HG03469 (cell line): ENCODE results near the gene SYNJ1.

ENCODE experiments used
- ATAC-seq: cut with Tn5 transposase; IDR thresholded peaks from one replicate; pipeline ENCODE4 v1.9.1; 2021; ENCODE audit warnings: mild to moderate bottlenecking, moderate library complexity, moderate number of reproducible peaks; ENCODE audit not compliant: unreplicated experiment

Gene SYNJ1

GRCh38 chr21:32735524-32735923, 7.7 kb upstream of the SYNJ1 start:
- no peak for ATAC-seq

GRCh38 chr21:32733990-32734613, 6.3 kb upstream of the SYNJ1 start:
- no peak for ATAC-seq

- ATAC-seq = no peak
Observed at GRCh38 chr21:32733356-32733755, 5.5 kb upstream of the SYNJ1 start.

DNA sequence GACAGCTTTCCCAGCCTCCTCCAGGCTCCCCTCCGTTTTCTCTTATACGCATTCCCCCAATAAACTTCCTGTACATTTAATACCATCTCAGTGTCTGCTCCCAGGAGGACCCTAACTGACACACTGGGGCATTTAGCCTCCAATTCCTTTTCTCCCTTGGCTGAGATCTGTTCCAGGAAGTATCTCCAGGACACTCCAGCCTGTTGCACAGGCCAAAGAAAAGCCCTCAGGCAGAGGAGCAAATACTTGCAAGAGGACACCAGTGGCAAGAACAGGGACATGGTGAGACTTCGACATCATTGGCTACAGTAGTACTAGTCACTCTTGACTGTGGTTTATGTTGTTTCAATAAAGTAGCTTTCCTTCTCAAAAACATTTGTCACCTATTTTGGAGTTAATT, 4.7 kb upstream of the SYNJ1 start:
- ATAC-seq = no peak

- ATAC-seq = no peak
Observed at GRCh38 chr21:32728848-32729247, 1.0 kb upstream of the SYNJ1 start.

GRCh38 chr21:32728456-32728839, 635 bp upstream of the SYNJ1 start:
- ATAC-seq = no peak

GRCh38 chr21:32726839-32727686, 750 bp downstream of the SYNJ1 start:
- no peak for ATAC-seq

DNA sequence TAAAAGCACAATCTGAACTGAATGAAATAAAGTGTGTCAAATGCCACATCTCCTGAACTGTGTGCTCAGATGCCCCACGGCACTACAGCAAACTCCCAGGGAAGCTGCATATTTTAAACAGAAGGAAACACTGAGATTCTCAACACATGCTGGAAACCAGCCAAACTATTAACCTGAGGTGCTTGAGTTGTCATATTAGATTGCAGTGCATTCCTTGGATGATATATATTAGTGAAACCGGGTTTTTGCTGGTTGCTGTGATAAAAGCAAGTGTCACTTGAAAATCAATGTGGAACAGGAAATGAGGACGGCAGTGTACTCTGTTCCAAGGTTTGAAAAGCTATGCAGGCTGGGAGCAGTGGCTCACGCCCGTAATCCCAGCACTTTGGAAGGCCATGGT, 8.7 kb downstream of the SYNJ1 start:
- no peak for ATAC-seq

- ATAC-seq = no peak
Observed at GRCh38 chr21:32717851-32718316, 9.9 kb downstream of the SYNJ1 start.

- ATAC-seq = no peak
Observed at GRCh38 chr21:32716486-32716885, 11.3 kb downstream of the SYNJ1 start.

- ATAC-seq = no peak
Observed at GRCh38 chr21:32713726-32714125, 14.1 kb downstream of the SYNJ1 start.

DNA sequence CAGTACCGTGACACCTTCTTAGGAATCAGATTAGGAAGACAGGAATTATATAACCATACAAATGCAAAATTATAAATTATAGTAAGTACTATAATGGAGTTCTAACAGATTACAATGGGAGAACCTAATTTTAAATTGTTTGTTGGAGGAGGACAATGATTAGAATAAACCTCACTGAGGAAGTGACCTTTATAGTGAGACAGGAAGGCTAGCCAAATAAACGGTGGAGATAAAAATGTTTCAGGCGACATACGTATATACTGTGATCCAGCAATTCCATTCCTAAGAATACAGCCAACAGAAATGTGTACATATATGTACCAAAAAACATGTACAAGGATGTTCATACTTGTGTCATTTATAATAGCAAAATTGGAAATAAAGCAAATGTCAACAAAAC, 15.2 kb downstream of the SYNJ1 start:
- ATAC-seq = no peak

DNA sequence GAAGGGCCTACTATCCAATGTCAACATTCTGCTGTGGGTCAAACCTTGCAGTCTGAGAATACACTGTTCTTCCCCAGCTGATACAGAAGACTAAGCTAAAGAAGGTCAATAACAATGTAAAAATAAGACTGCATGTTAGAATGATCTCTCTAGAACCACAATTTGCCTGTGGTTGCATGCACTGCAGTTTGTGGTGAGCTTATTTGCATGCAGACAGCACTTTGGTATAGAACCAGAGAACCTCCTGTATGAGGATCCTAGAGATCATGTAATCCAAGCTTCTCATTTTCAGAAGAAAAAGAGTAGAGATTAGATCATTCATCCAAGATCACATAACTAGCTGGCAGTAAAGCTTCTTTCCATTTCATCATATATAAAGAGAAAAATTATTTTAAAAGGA, 15.8 kb downstream of the SYNJ1 start:
- peak; percentile 90 for ATAC-seq

DNA sequence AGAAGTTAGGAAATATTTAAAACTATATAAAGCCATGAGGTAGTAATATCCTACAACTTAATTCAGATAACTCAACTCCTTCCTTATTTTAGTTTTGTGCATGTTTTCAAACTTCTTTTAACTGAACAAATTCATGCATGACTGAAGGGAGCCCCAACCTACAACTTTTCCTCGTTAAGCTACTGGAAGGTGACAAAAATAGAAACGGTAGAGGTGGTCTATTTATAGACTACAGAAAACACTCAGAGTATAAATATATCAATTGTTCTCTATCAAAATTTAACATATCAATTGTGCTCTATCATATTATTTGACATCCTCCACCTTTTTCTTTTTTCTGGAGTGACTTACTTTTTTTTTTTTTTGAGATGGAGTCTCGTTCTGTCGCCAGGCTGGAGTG, 16.8 kb downstream of the SYNJ1 start:
- ATAC-seq = no peak

DNA sequence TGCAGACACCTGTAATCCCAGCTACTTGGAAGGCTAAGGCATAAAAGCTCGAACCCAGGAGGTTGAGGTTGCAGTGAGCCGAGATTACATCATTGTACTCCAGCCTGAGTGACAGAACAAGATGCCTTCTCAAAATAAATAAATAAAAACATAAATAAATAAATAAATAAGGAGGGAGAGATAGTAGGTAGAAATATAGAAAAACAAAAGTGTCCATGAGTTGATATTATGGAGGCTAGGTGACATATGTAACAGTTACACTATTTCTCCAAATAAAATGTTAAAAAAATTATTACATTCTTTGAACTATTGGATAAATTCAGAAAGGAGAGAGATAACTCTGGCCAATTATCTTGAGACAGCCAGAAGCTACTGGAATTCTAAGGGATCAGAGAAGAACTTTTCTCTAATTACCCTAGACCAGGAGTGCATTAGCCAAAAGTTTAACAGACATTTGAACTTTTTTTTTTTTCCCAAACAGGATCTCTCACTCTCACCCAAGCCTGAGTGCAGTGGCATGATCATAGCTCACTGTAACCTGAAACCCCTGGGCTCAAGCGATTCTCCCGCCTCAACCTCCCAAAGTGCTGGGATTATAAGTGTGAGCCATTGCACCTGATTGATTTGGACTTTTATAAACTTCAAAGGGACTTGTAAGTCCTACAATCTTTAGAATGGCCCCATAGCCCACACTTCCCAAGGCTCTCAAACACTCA, 17.6 kb downstream of the SYNJ1 start:
- no peak for ATAC-seq

GRCh38 chr21:32708069-32708468, 19.7 kb downstream of the SYNJ1 start:
- no peak for ATAC-seq

DNA sequence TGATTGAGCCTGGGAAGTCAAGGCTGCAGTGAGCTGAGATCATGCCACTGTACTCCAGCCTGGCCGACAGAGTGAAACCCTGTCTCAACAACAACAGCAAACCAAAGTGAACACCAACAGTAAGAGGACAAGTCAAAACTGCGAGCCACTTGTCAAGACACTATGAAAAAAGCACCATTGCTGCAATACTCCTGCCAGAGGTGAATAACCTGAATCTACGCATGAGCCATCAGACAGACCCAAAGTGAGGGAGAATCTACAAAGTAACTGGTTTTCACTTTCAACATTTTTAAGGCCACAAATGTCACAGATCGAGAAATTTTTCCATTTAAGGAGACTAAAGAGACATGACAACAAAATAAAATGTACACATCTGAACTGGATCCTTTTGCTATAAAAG, 21.9 kb downstream of the SYNJ1 start:
- no peak for ATAC-seq

- no peak for ATAC-seq
Observed at GRCh38 chr21:32705139-32705538, 22.7 kb downstream of the SYNJ1 start.

DNA sequence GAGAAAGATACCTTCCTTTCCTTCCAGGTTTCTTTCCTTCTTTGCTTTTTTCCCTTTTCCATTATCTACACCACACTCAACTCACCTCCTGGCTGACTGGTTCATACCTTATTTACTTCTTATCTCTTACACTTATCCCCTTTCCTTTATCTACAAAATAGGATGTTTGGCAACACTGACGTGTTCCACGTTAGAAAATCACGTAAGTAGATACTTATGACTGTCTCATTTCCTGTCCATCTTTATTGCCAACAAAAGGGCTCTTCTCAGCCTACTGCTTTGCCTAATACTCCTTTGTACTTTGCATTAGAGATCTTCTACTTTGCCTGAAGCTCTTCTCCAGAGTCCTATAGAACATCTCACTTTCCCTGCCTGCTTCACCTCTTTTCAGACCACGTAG, 25.1 kb downstream of the SYNJ1 start:
- no peak for ATAC-seq

DNA sequence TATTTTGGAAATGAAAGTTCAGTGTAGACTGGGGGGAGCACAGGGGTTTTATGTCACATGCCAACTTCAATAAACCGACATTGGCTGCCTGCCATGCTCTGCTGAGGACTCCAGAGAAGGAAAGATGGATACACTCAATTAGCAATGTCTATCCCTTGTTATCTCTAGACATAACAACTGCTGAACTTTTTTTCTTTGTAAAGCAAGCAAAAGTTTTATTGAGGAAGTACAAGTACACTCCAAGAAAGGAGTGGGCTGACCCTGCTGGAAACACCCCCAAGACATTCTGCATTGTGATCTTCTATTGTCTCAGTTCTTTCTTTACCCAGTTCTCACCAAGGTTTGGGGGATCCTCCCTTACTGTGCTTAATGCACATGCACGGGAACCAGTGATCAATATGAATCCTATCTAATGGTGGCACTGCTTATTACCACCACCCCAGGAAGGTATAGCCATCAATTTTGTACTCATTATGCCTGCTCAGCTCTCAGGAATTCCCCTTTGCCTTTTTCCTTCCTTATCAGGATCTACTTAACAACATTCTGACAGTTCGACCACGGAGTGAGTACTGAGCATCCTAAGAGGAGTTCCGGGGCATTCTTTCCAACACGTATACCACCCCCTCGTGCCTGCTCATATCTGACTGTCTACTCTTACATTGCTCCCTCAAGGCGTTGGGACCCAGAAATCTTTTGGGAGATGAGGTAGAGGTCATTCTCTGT, 28.7 kb downstream of the SYNJ1 start:
- ATAC-seq = no peak

DNA sequence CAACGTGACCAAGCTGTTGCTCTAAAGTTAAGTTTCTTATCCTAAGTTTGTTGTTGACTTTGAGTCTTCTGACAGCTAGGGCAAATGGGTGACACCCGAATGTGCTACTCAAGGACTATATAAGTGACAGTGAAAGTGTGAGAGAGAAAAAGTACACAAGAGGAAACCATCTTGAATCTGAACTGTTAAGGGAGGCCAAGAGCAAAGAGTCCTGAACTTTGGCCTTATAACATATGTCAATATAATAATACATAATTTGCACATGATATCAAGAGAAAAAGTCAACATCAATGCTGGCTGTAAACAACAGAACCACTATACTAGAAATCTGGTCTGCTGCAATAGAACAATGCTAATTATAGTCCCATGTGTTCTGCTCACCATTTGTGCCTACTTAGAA, 29.5 kb downstream of the SYNJ1 start:
- no peak for ATAC-seq
